ENCODE data around the gene KRT15.
"Not testable (repeated sequence)": the region's sequence is repeated elsewhere in the genome, so short reads cannot be mapped to it uniquely, and the experiment has no call there.

The KRT15 gene

GRCh38 chr17:41544935-41545334 lies 26.2 kb upstream of the KRT15 start:
- TF ChIP-seq CTCF (IDR thresholded peaks at IDR 0.05; ENCODE audit: low read depth, low read length, missing control alignments), result no peak
- DNase-seq (ENCODE audit: low read depth), result no peak
- H3K4me3 ChIP-seq (ENCODE audit: low read depth, low read length), result no peak overlapping the region

GRCh38 chr17:41544491-41544892 lies 25.8 kb upstream of the KRT15 start:
- H3K4me3 ChIP-seq (ENCODE audit: low read depth, low read length), result no peak overlapping the region
- no peak for TF ChIP-seq CTCF (IDR thresholded peaks at IDR 0.05; ENCODE audit: low read depth, low read length, missing control alignments)
- DNase-seq (ENCODE audit: low read depth), result no peak

GRCh38 chr17:41542786-41543185 lies 24.1 kb upstream of the KRT15 start:
- H3K4me3 ChIP-seq (ENCODE audit: low read depth, low read length); DNase-seq (ENCODE audit: low read depth): not testable (repeated sequence)

- no peak for TF ChIP-seq CTCF (IDR thresholded peaks at IDR 0.05; ENCODE audit: low read depth, low read length, missing control alignments)
- no peak for DNase-seq (ENCODE audit: low read depth)
- H3K4me3 ChIP-seq (ENCODE audit: low read depth, low read length), result no peak overlapping the region
Observed at GRCh38 chr17:41542357-41542756, 23.7 kb upstream of the KRT15 start.

GRCh38 chr17:41540921-41541625 lies 22.4 kb upstream of the KRT15 start:
- DNase-seq (ENCODE audit: low read depth), result no peak
- H3K4me3 ChIP-seq (ENCODE audit: low read depth, low read length), result no peak overlapping the region
- no peak for TF ChIP-seq CTCF (IDR thresholded peaks at IDR 0.05; ENCODE audit: low read depth, low read length, missing control alignments)

GRCh38 chr17:41539979-41540701 lies 21.4 kb upstream of the KRT15 start:
- no peak for TF ChIP-seq CTCF (IDR thresholded peaks at IDR 0.05; ENCODE audit: low read depth, low read length, missing control alignments)
- no peak for DNase-seq (ENCODE audit: low read depth)
- no peak overlapping the region for H3K4me3 ChIP-seq (ENCODE audit: low read depth, low read length)

- no peak for TF ChIP-seq CTCF (IDR thresholded peaks at IDR 0.05; ENCODE audit: low read depth, low read length, missing control alignments)
- H3K4me3 ChIP-seq (ENCODE audit: low read depth, low read length), result no peak overlapping the region
- no peak for DNase-seq (ENCODE audit: low read depth)
Observed at GRCh38 chr17:41539071-41539492, 20.4 kb upstream of the KRT15 start.

Data from GM12864 (cell line).